HEK293T (cell line): ENCODE measurements around the gene NKPD1.

Experiments used
- CTCF ChIA-PET: fragments of 350-600 bp; formaldehyde crosslinking; extraction: SDS; loops from one replicate; lab custom pipeline; 2021; ENCODE audit warnings: antibody characterized with exemption, inconsistent platforms; lab: Yijun Ruan, JAX
- POLR2A ChIA-PET: fragments of 350-600 bp; formaldehyde crosslinking; extraction: SDS; loops from one replicate; lab custom pipeline; 2020; ENCODE audit warnings: antibody characterized with exemption, inconsistent platforms; lab: Yijun Ruan, JAX
- DNase-seq: peaks from one replicate; pipeline ENCODE4 v3.0.0; 2012; ENCODE audit warnings: mixed read lengths; ENCODE audit errors: extremely low spot score
- ARNT ChIP-seq: fragments of 450-650 bp; IDR thresholded peaks from 2 replicates; pipeline ENCODE4 v1.6.1; 2017; ENCODE audit warnings: mild to moderate bottlenecking
- BHLHE40 ChIP-seq: fragments of 450-650 bp; IDR thresholded peaks from 2 replicates; pipeline ENCODE4 v1.6.1; 2016; ENCODE audit warnings: mild to moderate bottlenecking, moderate library complexity, borderline replicate concordance
- CTBP1 ChIP-seq: fragments of 450-650 bp; IDR thresholded peaks from 2 replicates; pipeline ENCODE4 v1.6.1; 2016; ENCODE audit warnings: borderline replicate concordance
- ELF4 ChIP-seq: fragments of 450-650 bp; IDR thresholded peaks from 2 replicates; pipeline ENCODE4 v1.6.1; 2017; ENCODE audit warnings: antibody characterized with exemption
- FOXA1 ChIP-seq: fragments of 450-650 bp; IDR thresholded peaks from 2 replicates; pipeline ENCODE4 v1.6.1; 2016; ENCODE audit warnings: mild to moderate bottlenecking
- FOXK2 ChIP-seq: fragments of 450-650 bp; IDR thresholded peaks from 2 replicates; pipeline ENCODE4 v1.6.1; 2016; ENCODE audit warnings: mild to moderate bottlenecking
- FOXM1 ChIP-seq: fragments of 450-650 bp; IDR thresholded peaks from 2 replicates; pipeline ENCODE4 v1.6.1; 2017; ENCODE audit warnings: mild to moderate bottlenecking, borderline replicate concordance
- HDGF ChIP-seq: fragments of 450-650 bp; IDR thresholded peaks from 2 replicates; pipeline ENCODE4 v1.6.1; 2017; ENCODE audit warnings: antibody characterized with exemption, borderline replicate concordance
- L3MBTL2 ChIP-seq: fragments of 450-650 bp; conservative IDR thresholded peaks from 2 replicates; pipeline ENCODE4 v1.6.1; 2016; ENCODE audit warnings: mild to moderate bottlenecking
- LEF1 ChIP-seq: fragments of 450-650 bp; IDR thresholded peaks from 2 replicates; pipeline ENCODE4 v1.6.1; 2017; ENCODE audit warnings: mild to moderate bottlenecking, borderline replicate concordance
- NFRKB ChIP-seq: fragments of 450-650 bp; IDR thresholded peaks from 2 replicates; pipeline ENCODE4 v1.6.1; 2016; ENCODE audit warnings: mild to moderate bottlenecking, moderate library complexity
- PKNOX1 ChIP-seq: fragments of 450-650 bp; IDR thresholded peaks from 2 replicates; pipeline ENCODE4 v1.6.1; 2016
- SP1 ChIP-seq: fragments of 450-650 bp; IDR thresholded peaks from 2 replicates; pipeline ENCODE4 v1.6.1; 2017
- SUZ12 ChIP-seq: fragments of 450-650 bp; IDR thresholded peaks from 2 replicates; pipeline ENCODE4 v1.6.1; 2016; ENCODE audit warnings: mild to moderate bottlenecking
- TARDBP ChIP-seq: fragments of 450-650 bp; IDR thresholded peaks from 2 replicates; pipeline ENCODE4 v1.6.1; 2016
- ZNF384 ChIP-seq: fragments of 450-650 bp; IDR thresholded peaks from 2 replicates; pipeline ENCODE4 v1.6.1; 2016

Gene NKPD1

GRCh38 chr19:45177817-45178261, 17.1 kb upstream of the NKPD1 start, which contains the start of gene TRAPPC6A:
Gene TRAPPC6A (minus strand): TSS chr19:45178237. CDS start chr19:45178218, 19 bp downstream.
- CTCF ChIA-PET, result interaction anchor here (0.7 kb wide), 1 partner anchor 37 kb away, joined by 4 read pairs; no protein-coding TSS in a partner anchor
- POLR2A ChIA-PET, result interaction anchor here (0.6 to 2.5 kb wide), 12 partner anchors 9 to 307 kb away, joined by 3 to 9 read pairs (median 4); partner anchors contain the start of genes CLASRP and PPP1R37
- DNase-seq, result no peak
- TF ChIP-seq HDGF (no peak), CTBP1 (no peak), ELF4 (no peak), FOXA1 (no peak), L3MBTL2 (no peak), NFRKB (no peak), SUZ12 (no peak), PKNOX1 (no peak), ZNF384 (no peak), BHLHE40 (no peak), FOXM1 (no peak), SP1 (no peak), LEF1 (no peak), TARDBP (no peak), FOXK2 (no peak), ARNT (no peak)

- no peak for TF ChIP-seq NFRKB
- TF ChIP-seq HDGF, result no peak
- TF ChIP-seq BHLHE40, result no peak
- no peak for TF ChIP-seq CTBP1
- no peak for TF ChIP-seq ARNT
- TF ChIP-seq LEF1, result no peak
- TF ChIP-seq FOXM1, result no peak
- TF ChIP-seq L3MBTL2, result no peak
- no peak for TF ChIP-seq SP1
- TF ChIP-seq ZNF384, result no peak
- no peak for TF ChIP-seq FOXK2
- TF ChIP-seq PKNOX1, result no peak
- ChIA-PET CTCF (no interaction called here), POLR2A (no interaction called here)
- DNase-seq, result no peak
These were observed 14.9 kb upstream of the NKPD1 start for GRCh38 chr19:45175515-45176345.

- ChIA-PET CTCF (no interaction called here), POLR2A (no interaction called here)
- no peak for DNase-seq
- TF ChIP-seq HDGF (no peak), FOXA1 (no peak), ARNT (no peak), ELF4 (no peak), L3MBTL2 (no peak), FOXK2 (no peak), TARDBP (no peak), CTBP1 (no peak), PKNOX1 (no peak), FOXM1 (no peak), BHLHE40 (no peak), NFRKB (no peak)
These were observed 13.0 kb upstream of the NKPD1 start for GRCh38 chr19:45173816-45174215.

GRCh38 chr19:45172611-45173208, 11.9 kb upstream of the NKPD1 start:
- ChIA-PET POLR2A (interaction anchor here (0.7 kb wide), 1 partner anchor 134 kb away, joined by 3 read pairs; no protein-coding TSS in a partner anchor), CTCF (no interaction called here)
- no peak for DNase-seq
- TF ChIP-seq FOXM1 (no peak), BHLHE40 (no peak), PKNOX1 (no peak), SP1 (no peak), FOXK2 (no peak), FOXA1 (no peak), LEF1 (no peak), CTBP1 (no peak)

- CTCF ChIA-PET, result no interaction called here
- no peak for DNase-seq
- TF ChIP-seq BHLHE40 (no peak), ELF4 (no peak), TARDBP (no peak), CTBP1 (no peak), SUZ12 (no peak), FOXK2 (no peak), LEF1 (no peak), SP1 (no peak), NFRKB (no peak), L3MBTL2 (no peak), PKNOX1 (no peak)
- POLR2A ChIA-PET, result no interaction called here
These were observed 11.4 kb upstream of the NKPD1 start for GRCh38 chr19:45172173-45172572.
